ENCODE results near the gene CDC25A. TPM values are rescaled to one million over a fixed set of nuclear protein-coding genes. Genes with fewer than 3 reads are reported as not detected.

CDC25A gene
- total and polyA plus RNA-seq, 2 of the 13 experiments (the other 11 are each of a cell fraction or from before 2014, with no cell fraction given) = 7.9 to 45.4 TPM

DNA sequence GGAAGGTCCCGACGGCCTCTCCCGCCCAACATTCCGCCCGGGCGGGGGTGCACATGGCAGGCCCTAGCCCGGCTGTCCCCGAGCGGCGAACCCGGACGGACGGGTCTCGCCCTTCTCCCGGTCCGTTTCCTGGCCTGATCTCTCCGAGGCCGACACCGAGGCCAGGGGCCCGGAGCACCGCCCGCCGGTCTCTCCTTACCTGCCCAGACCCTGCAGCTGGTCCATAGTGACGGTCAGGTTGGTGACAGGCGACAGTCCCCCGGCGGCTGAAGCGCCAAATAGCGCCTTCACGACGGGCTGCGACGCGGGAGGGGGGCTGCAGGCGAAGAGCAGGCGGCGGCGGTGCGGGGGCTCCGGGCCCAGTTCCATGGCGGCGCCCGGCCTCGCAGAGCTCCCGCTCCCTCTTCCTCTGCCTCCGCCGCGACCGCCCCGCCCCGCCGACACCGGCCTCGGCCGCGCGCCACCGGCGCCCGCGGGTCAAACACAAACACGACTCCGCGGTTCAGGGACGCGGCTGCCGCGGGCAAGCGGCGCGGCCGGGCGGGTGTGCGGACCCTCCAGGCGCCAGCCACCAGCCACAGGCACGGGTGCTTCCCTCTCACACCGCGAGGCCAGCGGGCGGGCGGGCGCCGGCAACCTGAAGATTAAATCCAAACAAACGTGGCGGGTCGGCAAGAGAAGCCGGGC is 495 bp downstream of the CDC25A start:
- H2AFZ ChIP-seq (ENCODE audit: low read length) = no peak overlapping the region
- peaks cover 0 to 33% of the 10 kb centered on the region in 2 experiments; a peak in 4 of 5 replicates for H3K36me3 ChIP-seq (replicated peaks in 1 of 2; ENCODE audit: control insufficient read depth in 1 of 2, insufficient read depth in 2 of 2, low read length in 2 of 2)
- H3K9ac ChIP-seq (ENCODE audit: insufficient read depth, low read depth, low read length) = peak overlapping the region; percentile 89
- peaks cover 39% of the 10 kb centered on the region for H3K79me2 ChIP-seq (ENCODE audit: insufficient read depth, low read length)
- no peaks in the 10 kb centered on the region for H3K9me3 ChIP-seq (ENCODE audit: low read length)
- peak overlapping the region; percentile 66 to 91 (median 80) for H3K4me3 ChIP-seq (replicated peaks in 1 of 3; ENCODE audit: insufficient read depth in 1 of 3, low read depth in 2 of 3, low read length in 3 of 3)
- 0% methylated on average over 3 of the region's 87 CpGs for WGBS (ENCODE audit: low lambda C conversion rate)
- ATAC-seq (peak; percentile 50), FAIRE-seq (no peak), DNase-seq (ENCODE audit: low spot score) (no peak)
- in situ Hi-C loops (cut with HindIII; ENCODE audit: extremely low pct_ligation_motif_present, low pct_unique_long_range_greater_than_20kb) (no loop called here), intact Hi-C loops (cut with micrococcal nuclease; ENCODE audit: unreplicated experiment) (no loop called here)
- TSS peak; percentile 64 for BruUV-seq (replicated peaks)
- CTCF ChIA-PET (ENCODE audit: low intra/inter-chr PET ratio, low total read pairs) = no interaction called here
- H3K27me3 ChIP-seq (ENCODE audit: control insufficient read depth in 1 of 2, insufficient read depth in 2 of 2, low read length in 2 of 2) = no peaks in the 10 kb centered on the region
- peak overlapping the region; percentile 91 for H3K4me2 ChIP-seq (ENCODE audit: low read depth, low read length)
- H3K27ac ChIP-seq (ENCODE audit: extremely low read length, insufficient read depth, low read length) = peak overlapping the region; percentile 78
- POLR2A ChIA-PET = interaction anchor here (0.6 to 2.6 kb wide), 6 partner anchors 35 to 295 kb away, joined by 3 to 12 read pairs (median 5); partner anchors contain the start of genes CAMP and ZNF589
- H4K20me1 ChIP-seq (ENCODE audit: insufficient read depth, low read length) = no peaks in the 10 kb centered on the region
- H3K4me1 ChIP-seq (ENCODE audit: insufficient read depth, low read length) = peaks cover 70% of the 10 kb centered on the region
- TF ChIP-seq AKAP8 (CRISPR knock-in tag; IDR thresholded peaks at IDR 0.05) (0 out of 2 replicates have a peak, but pooled peaks have one; percentile 9), ZNF883 (CRISPR knock-in tag; IDR thresholded peaks at IDR 0.05; ENCODE audit: not compliant biosample characterization) (peak; percentile 11), HDAC2 (CRISPR knock-in tag; IDR thresholded peaks at IDR 0.05) (no peak), FOXM1 (CRISPR knock-in tag; IDR thresholded peaks at IDR 0.05) (no peak), NONO (IDR thresholded peaks at IDR 0.05) (no peak), NONO (CRISPR knock-in tag; conservative IDR thresholded peaks at IDR 0.05) (peak; percentile 64; the same call in 1 of the 2 replicates), SNAI1 (CRISPR knock-in tag; IDR thresholded peaks at IDR 0.05; ENCODE audit: borderline replicate concordance) (no peak), TRIM22 (IDR thresholded peaks at IDR 0.05) (no peak), ISX (CRISPR knock-in tag; conservative IDR thresholded peaks at IDR 0.05) (no peak), NFE2 (CRISPR knock-in tag; IDR thresholded peaks at IDR 0.05) (no peak), SRSF4 (IDR thresholded peaks at IDR 0.05; ENCODE audit: low read depth, low read length, poor library complexity, severe bottlenecking) (no peak), ZNF850 (CRISPR knock-in tag; conservative IDR thresholded peaks at IDR 0.05) (0 out of 2 replicates have a peak, but pooled peaks have one; percentile 43), ZFP36L2 (CRISPR knock-in tag; IDR thresholded peaks at IDR 0.05) (no peak)
- TF ChIP-seq, protein P1, sequence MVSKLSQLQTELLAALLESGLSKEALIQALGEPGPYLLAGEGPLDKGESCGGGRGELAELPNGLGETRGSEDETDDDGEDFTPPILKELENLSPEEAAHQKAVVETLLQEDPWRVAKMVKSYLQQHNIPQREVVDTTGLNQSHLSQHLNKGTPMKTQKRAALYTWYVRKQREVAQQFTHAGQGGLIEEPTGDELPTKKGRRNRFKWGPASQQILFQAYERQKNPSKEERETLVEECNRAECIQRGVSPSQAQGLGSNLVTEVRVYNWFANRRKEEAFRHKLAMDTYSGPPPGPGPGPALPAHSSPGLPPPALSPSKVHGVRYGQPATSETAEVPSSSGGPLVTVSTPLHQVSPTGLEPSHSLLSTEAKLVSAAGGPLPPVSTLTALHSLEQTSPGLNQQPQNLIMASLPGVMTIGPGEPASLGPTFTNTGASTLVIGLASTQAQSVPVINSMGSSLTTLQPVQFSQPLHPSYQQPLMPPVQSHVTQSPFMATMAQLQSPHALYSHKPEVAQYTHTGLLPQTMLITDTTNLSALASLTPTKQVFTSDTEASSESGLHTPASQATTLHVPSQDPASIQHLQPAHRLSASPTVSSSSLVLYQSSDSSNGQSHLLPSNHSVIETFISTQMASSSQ (IDR thresholded peaks at IDR 0.05; ENCODE audit: low read depth) = no peak
- TF ChIP-seq, protein P1 (CRISPR knock-in tag; IDR thresholded peaks at IDR 0.05; ENCODE audit: borderline replicate concordance) = 0 out of 2 replicates have a peak, but pooled peaks have one; percentile 23
- TF ChIP-seq, protein P2, sequence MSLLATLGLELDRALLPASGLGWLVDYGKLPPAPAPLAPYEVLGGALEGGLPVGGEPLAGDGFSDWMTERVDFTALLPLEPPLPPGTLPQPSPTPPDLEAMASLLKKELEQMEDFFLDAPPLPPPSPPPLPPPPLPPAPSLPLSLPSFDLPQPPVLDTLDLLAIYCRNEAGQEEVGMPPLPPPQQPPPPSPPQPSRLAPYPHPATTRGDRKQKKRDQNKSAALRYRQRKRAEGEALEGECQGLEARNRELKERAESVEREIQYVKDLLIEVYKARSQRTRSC (CRISPR knock-in tag; IDR thresholded peaks at IDR 0.05; ENCODE audit: low read depth) = no peak
- TF ChIP-seq, protein P3, sequence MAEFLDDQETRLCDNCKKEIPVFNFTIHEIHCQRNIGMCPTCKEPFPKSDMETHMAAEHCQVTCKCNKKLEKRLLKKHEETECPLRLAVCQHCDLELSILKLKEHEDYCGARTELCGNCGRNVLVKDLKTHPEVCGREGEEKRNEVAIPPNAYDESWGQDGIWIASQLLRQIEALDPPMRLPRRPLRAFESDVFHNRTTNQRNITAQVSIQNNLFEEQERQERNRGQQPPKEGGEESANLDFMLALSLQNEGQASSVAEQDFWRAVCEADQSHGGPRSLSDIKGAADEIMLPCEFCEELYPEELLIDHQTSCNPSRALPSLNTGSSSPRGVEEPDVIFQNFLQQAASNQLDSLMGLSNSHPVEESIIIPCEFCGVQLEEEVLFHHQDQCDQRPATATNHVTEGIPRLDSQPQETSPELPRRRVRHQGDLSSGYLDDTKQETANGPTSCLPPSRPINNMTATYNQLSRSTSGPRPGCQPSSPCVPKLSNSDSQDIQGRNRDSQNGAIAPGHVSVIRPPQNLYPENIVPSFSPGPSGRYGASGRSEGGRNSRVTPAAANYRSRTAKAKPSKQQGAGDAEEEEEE (CRISPR knock-in tag; IDR thresholded peaks at IDR 0.05; ENCODE audit: borderline replicate concordance) = no peak
